ENCODE data around the gene PRRT2.
"Not testable (repeated sequence)": the region's sequence is repeated elsewhere in the genome, so short reads cannot be mapped to it uniquely, and the experiment has no call there.

PRRT2 gene

GRCh38 chr16:29790949-29791844, 20.8 kb upstream of the PRRT2 start:
- peak; percentile 29 for DNase-seq

DNA sequence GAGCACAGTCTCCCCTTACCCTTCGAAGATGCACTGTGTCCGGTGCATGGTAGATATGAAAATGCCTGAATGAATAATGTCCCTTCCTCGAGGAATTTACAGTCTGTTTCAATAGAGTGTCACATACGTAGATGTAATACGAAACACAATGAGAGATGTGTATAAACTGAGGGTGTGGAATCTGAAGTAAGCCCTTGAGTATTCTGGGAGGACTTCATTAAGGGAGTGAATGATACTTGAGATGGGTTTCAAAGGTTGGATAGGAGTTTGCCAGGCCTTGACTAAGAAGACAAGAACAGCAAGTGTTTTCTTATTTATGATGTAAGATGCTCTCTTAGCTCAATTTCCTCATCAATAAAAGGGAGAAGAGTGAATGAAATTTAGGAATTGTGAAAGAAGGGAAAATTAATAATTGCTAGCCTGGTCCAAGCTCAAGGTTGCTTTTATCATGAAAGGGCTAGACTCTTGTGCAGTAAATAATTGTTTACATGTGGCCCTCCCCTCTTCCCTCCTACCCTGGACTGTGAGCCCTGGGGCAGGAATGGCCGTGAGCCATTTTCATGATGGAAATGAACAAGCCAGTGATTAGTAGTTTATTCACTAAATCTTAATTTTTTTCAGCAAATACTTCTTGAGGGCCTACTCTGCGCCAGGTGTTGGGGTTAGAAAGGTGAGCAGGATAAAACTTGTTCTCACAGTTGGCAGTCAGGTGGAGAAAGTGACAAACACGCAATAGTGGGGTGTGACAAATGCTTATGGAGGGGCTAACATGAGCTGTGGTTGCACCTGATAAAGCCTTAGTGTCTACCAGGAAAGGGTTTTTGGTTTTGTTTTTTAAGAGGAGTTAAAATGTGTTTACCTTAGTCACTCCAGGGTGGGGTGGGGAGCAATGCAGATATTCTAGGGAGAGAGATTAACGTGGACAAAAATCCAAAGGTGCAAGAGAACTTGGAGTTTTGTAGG, 19.9 kb upstream of the PRRT2 start:
- no peak for DNase-seq

DNA sequence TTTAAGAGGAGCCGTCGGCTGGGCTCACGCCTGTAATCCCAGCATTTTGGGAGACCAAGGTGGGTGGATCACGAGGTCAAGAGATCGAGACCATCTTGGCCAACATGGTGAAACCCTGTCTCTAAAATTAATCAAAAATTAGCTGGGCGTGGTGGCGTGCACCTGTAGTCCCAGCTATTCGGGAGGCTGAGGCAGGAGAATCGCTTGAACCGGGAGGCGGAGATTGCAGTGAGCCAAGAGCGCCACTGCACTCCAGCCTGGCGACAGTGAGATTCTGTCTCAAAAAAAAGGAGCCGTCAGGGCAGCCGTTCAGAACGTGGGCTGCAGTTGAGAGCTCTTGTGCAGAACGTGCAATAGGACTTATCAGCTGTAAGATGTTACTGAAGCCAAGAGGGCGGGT, 18.8 kb upstream of the PRRT2 start:
- DNase-seq, result not testable (repeated sequence)

- no peak for DNase-seq
Measured at GRCh38 chr16:29794231-29794710, 17.7 kb upstream of the PRRT2 start.

DNA sequence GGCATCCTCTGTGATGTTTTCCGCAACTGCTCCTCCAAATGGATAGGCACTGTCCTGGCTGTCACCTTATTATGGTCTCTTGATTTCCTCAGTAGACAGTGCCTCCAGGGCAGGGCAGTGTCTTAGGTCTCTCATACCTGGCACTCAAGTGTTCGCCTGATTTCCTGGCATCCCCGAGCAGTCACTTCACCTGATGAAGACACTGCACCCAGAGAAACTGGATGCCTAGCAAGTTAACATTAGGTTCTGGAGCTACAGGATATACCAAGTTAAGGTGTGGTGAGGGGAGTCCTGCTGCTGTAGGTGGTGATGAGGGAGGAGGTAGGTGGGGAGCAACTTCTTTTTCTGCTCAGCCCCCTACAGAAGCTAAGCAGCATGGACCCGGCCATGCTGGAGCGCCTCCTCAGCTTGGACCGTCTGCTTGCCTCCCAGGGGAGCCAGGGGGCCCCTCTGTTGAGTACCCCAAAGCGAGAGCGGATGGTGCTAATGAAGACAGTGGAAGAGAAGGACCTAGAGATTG, 9.5 kb upstream of the PRRT2 start:
- DNase-seq, result no peak

GRCh38 chr16:29804020-29804419, 8.0 kb upstream of the PRRT2 start:
- DNase-seq, result no peak

- DNase-seq, result no peak
Measured at GRCh38 chr16:29804455-29805231, 7.3 kb upstream of the PRRT2 start.

DNA sequence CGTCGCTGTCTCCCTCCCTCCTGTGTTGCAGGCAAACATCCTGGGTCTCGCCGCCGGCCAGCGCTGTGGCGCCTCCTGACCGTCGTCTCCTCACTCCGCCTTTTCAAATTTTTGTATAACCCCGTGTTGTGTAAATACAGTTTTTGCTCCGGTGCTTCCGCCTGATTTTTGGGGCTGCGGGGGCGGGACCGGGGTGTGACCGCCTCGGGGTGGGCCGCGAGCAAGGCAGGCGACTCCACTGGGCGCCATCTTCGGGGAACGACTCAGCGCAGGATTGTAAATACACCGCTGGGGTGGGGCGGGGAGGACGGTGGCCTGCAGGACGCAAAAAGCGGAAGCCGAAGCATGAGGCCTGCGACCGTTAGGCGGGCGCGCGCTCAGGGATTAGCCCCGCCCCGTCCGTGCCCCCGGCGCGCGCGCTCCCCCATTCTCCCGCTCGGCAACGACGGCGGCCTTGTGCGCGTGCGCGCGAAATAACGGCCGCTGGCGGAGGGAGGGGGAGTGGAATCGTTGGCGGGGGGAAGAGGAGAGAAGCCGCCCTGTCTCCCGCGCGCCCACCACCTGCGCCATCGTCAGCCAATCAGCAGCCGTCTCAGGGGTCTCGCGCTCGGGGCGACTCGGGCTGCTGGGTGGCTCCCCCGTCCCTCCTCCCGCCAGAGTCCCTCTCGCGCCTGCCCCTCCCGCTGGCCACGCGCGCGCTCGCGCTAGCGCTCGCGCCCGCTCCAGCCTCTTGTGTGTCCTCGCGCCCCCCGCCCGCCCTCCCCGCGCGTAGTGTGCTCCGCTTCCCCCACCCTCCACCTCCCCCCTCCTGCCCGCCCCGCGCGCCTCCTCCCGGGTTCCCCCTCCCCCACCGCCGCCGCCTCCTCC, 6.5 kb upstream of the PRRT2 start:
- peak; percentile 98 for DNase-seq

DNA sequence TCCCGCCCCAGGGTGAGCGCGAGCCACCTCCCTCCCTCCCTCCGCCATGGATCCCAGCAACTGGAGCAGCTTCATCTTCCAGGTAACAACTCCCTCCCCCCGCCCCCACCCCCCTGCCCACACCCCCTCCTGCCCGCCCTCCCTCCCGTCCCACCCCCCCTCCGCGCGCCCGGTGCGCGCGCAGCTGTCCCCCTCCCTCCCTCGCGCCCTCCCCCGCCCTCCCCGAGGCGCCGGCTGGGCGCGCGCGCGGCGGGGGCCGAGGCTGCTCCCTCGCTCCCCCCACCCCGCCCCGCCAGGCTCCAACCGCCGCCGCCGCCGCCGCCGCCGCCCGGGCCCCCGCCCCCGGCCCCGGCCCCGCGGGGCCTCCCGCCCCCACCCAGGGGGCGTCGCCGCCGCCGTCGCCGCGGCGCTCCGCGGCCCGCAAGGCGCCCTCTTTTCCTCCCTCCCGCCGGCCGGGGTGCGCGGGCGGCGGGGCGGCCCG, 5.9 kb upstream of the PRRT2 start, which contains the start of gene MAZ:
Gene MAZ (plus strand): TSS at position 431 of the 481 bp plus-strand sequence. CDS start 173 bp downstream, outside the sequence.
- DNase-seq, result no peak

GRCh38 chr16:29806641-29807425, 5.2 kb upstream of the PRRT2 start:
- DNase-seq, result peak; percentile 52

DNA sequence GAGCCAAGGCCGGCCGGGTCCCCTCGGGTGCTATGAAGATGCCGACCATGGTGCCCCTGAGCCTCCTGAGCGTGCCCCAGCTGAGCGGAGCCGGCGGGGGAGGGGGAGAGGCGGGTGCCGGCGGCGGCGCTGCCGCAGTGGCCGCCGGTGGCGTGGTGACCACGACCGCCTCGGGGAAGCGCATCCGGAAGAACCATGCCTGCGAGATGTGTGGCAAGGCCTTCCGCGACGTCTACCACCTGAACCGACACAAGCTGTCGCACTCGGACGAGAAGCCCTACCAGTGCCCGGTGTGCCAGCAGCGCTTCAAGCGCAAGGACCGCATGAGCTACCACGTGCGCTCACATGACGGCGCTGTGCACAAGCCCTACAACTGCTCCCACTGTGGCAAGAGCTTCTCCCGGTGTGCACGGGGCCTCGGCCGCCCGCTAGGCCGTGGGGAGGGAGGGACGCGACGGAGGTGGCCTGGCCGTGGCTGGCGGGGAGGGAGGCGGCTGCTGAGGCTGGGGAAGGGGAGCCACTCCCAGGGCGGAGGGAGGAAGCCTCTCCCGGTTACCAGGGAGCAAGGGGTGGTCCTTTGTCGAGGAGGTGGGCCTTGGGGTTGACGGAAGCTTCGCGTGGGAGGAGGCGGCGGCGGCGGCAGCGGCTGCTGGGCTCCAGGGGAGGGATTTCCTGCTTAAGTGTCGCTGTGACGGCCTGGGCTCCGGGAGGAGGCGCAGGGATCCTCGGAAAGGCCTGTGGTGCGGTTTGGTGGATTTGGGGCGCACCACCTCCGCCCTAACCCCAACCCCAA, 4.4 kb upstream of the PRRT2 start:
- peak; percentile 91 for DNase-seq

GRCh38 chr16:29808219-29808900, 3.6 kb upstream of the PRRT2 start:
- DNase-seq, result peak; percentile 54

DNA sequence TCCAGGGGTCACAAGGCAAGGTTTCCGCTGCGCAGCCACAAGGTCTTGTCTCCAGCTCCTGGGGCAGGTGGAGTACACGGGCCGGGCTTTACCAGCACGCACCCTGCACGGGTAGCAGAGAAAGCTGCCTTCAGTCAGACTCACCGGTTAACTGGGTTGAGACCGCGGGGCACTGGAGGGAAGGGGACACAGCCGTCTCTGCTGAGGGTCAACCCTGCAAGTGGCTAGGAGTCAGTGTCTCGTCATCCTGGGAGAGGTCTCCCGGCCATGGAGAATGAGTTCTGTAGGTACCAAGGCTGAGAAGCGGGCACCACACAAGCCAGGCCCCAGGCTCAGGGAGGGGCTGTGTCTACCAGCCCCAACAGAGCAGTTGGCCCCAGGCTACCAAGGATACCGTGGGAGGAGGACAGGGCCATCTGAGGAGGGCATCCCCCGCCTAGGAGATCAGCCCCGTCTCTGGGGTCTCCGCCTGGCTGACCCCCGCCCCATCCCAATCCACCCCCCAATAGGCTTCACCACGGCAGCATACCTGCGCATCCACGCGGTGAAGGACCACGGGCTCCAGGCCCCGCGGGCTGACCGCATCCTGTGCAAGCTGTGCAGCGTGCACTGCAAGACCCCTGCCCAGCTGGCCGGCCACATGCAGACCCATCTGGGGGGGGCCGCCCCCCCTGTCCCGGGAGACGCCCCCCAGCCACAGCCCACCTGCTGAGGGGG, 2.8 kb upstream of the PRRT2 start:
- no peak for DNase-seq

DNA sequence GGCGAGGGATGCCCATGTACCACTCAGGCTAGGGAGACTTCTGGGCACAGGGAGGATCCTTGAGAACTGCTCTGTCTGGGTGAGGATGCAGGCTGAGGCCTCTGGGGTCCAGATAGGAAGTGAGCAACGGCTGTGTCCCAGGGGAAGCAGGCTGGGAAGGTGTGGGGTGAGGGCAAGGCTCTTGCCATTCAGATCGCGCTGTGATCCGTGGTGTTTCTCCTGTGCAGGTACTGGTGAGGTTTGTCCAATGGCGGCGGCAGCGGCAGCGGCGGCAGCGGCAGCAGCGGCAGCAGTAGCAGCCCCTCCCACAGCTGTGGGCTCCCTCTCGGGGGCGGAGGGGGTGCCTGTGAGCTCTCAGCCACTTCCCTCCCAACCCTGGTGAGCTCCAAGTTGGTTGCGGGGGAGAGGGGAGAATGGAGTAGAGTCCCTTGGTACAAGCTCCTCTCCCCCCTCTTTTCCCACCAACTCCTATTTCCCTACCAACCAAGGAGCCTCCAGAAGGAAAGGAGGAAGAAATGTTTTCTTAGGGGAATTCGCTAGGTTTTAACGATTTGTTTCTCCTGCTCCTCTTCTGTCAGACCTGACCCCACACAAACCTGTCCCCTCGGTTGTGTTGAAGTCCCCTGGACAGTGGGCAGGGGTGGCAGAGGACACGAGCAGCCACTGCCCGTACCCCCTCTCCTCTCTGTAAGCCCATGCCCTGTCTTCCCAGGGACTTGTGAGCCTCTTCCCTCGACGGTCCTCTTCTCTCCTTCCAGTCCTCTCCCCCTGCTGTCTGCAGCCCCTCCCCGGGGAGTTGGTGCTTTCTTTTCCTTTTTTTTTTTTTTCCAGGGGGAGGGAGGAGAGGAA, 1.9 kb upstream of the PRRT2 start:
- peak; percentile 63 for DNase-seq

GRCh38 chr16:29810699-29811169, 1.3 kb upstream of the PRRT2 start:
- DNase-seq, result no peak

DNA sequence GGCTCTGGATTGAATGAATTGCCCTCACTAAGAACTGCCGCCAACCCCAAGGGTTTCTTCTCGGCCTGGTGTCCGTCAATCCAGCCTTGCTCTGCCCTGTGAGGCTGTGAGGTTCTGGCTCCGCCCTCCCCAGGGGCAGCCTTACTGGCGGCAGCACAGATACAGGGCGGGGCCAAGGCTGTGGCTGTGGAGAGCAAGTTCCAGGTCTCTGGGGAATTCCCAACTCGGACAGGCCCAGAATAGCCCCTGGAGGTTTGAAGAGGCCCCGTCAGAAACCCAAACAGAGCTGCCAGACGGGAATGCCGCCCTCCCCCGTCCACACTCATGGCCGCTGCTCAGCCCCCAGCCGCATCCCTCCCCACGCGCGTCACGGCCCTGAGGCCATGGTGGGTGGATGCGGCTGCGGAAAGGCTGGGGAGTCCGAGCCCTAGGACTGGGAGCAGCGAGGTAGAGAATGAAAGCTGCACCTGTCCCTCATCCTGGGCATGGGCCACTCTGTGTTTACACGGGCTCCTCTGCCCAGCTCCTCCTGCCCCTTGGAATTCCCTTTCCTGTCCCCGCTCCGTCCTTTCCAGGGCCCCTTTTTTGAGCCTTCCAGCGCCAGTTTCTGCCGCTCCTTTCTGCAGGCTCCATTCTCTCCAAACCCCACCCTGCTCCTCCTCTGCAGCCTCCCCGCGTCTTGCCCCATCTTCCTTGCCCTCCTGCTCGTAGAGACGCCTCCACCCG, 660 bp upstream of the PRRT2 start:
- peak; percentile 84 for DNase-seq

Measured in CD4-positive, alpha-beta T cell treated with Interleukin-10 for 1 hour (primary cell).